ENCODE measurements around the gene FYN.

Gene FYN

GRCh38 chr6:111864138-111865048 lies 8.9 kb downstream of the FYN start:
- no peak overlapping the region for H3K27ac Mint-ChIP-seq
- no peaks in the 10 kb centered on the region for H3K27me3 Mint-ChIP-seq (ENCODE audit: low read depth)

GRCh38 chr6:111862741-111863140 lies 10.5 kb downstream of the FYN start:
- Mint-ChIP-seq H3K27me3 (ENCODE audit: low read depth) (no peaks in the 10 kb centered on the region), H3K4me3 (no peak overlapping the region), H3K27ac (peak overlapping the region in 1 of 3 experiments; percentile 22), H3K9me3 (no peaks in the 10 kb centered on the region), H3K4me1 (peaks cover 63% of the 10 kb centered on the region), H3K36me3 (ENCODE audit: low read depth) (no peaks in the 10 kb centered on the region)
- TF ChIP-seq CTCF (IDR thresholded peaks at IDR 0.05; ENCODE audit: unreplicated experiment in 3 of 3): no peak

More at GRCh38 chr6:111864138-111865048, 8.9 kb downstream of the FYN start:
- peaks cover 3% of the 10 kb centered on the region for H3K36me3 Mint-ChIP-seq (ENCODE audit: low read depth)
- H3K4me3 Mint-ChIP-seq: no peak overlapping the region
- H3K9me3 Mint-ChIP-seq: no peaks in the 10 kb centered on the region
- H3K4me1 Mint-ChIP-seq: peaks cover 61% of the 10 kb centered on the region
- TF ChIP-seq CTCF (IDR thresholded peaks at IDR 0.05; ENCODE audit: unreplicated experiment in 3 of 3): no peak

- no peak for TF ChIP-seq CTCF (IDR thresholded peaks at IDR 0.05; ENCODE audit: unreplicated experiment in 3 of 3)
- Mint-ChIP-seq H3K4me1 (peaks cover 59% of the 10 kb centered on the region), H3K27me3 (ENCODE audit: low read depth) (no peaks in the 10 kb centered on the region), H3K4me3 (no peak overlapping the region), H3K27ac (peak overlapping the region in 2 of 3 experiments; percentile 9 to 22), H3K9me3 (no peaks in the 10 kb centered on the region), H3K36me3 (ENCODE audit: low read depth) (no peaks in the 10 kb centered on the region)
Measured at GRCh38 chr6:111862314-111862713, 10.9 kb downstream of the FYN start.

GRCh38 chr6:111861431-111861885 lies 11.8 kb downstream of the FYN start:
- no peaks in the 10 kb centered on the region for H3K27me3 Mint-ChIP-seq (ENCODE audit: low read depth)
- peaks cover 62% of the 10 kb centered on the region for H3K4me1 Mint-ChIP-seq
- no peaks in the 10 kb centered on the region for H3K36me3 Mint-ChIP-seq (ENCODE audit: low read depth)
- no peaks in the 10 kb centered on the region for H3K9me3 Mint-ChIP-seq
- no peak overlapping the region for H3K4me3 Mint-ChIP-seq
- no peak for TF ChIP-seq CTCF (IDR thresholded peaks at IDR 0.05; ENCODE audit: unreplicated experiment in 3 of 3)
- H3K27ac Mint-ChIP-seq: peak overlapping the region in 2 of 3 experiments; percentile 9 to 17

GRCh38 chr6:111858347-111858746 lies 14.9 kb downstream of the FYN start:
- Mint-ChIP-seq H3K36me3 (ENCODE audit: low read depth) (no peaks in the 10 kb centered on the region), H3K9me3 (no peaks in the 10 kb centered on the region), H3K4me3 (no peak overlapping the region), H3K27ac (peak overlapping the region in 1 of 3 experiments; percentile 9), H3K4me1 (peaks cover 48% of the 10 kb centered on the region), H3K27me3 (ENCODE audit: low read depth) (no peaks in the 10 kb centered on the region)
- no peak for TF ChIP-seq CTCF (IDR thresholded peaks at IDR 0.05; ENCODE audit: unreplicated experiment in 3 of 3)

Data from nephron (organoid).